AG08396 (cell line): ENCODE data around the gene CCHCR1.

Source experiments
- DNase-seq: peaks from one replicate; pipeline ENCODE4 v3.0.0; 2012; ENCODE audit warnings: low spot score, mixed read lengths

Gene CCHCR1

DNA sequence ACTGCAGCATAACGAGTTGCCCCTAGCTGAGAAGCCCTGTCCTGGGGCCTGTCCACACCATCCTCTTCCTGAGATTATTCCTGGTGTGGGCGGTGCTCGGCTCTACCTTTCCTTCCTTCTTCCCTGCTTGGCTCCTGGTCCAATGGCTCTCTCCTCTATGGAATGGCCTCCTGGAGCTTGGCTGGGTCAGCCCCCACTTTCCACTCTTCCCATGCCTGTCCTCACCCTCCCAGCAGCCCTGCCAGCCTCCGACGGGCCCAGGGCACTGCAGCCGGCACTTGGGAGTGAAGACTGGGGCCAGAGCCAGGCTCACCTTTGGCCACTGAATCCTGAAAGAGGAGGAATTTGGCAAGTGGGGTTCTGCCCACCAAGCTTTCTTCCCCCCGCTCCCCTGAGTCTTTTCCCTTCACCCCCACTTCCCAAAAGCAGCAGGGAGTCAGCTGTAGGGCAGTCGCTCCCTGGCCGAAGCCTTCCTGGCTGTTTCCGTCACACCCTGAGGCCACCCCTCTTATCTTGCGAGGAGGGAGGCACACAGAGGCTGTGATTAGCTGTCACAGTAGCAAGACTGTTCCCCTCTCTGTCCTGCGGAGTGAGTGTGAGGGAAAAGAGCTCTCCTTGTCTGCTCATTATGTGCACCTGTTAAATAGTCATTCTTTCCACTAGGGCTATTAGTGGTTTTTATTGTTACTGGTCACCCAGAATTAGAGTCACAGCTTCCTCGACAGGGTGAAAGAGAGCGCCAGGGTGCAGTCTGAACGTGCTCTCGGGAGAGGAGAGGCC lies 31.0 kb downstream of the CCHCR1 start:
- DNase-seq: no peak

DNA sequence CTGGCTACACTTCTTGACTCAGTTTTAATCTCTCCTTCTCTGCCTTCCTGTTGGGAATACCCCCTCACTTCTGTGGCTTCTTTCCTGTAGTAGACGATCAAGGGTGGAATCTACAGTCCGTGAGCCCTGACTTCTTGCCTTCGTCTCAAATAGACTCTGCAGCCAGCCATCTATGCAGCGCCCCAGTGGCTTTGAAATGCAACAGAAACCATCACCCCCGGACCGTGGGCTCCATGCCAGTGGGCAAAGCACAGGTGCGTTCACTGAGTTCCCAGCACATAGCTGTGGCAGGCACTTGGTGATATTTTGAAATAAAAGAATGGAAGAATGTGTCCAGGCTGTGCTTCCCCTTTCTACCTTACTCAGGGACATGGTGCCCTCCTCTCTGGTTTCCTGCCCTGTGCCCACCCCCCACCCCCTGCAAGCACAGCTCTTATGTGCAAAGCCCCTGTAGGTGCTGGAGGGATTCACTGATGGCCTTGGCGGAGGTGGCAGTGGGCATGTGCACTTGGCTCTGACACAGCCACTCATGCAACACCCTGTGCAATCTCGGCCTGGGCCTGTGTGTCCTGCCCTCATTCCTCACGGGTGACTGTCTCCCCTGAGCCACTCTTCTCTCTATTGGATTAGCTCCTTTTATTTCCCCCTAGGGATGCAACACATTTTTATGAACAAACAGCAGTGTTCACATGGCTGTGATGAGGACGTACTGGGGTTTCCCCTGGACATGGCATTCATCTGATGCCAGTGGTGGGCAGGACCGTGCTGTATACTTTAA lies 31.8 kb downstream of the CCHCR1 start:
- peak; percentile 60 for DNase-seq

DNA sequence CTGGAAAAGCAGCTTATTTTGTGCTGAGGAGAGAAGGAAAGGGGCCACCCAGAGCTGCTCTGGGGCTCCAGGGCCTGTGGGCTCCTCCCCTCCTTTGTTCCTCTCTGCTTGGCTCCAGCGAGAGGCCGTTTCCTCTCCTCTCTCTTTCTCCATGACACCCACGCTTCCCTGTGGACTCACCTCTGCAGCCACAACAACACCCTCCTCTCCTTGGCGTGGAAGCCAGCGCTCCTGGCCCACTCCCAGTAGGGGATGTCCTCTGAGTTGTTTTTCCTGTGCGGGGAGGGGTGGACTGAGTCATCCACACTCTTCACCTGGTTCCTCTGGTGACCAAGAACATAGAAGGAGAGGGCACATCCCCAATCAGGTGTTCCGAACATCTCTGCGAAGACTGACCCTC lies 32.4 kb downstream of the CCHCR1 start:
- DNase-seq: no peak

DNA sequence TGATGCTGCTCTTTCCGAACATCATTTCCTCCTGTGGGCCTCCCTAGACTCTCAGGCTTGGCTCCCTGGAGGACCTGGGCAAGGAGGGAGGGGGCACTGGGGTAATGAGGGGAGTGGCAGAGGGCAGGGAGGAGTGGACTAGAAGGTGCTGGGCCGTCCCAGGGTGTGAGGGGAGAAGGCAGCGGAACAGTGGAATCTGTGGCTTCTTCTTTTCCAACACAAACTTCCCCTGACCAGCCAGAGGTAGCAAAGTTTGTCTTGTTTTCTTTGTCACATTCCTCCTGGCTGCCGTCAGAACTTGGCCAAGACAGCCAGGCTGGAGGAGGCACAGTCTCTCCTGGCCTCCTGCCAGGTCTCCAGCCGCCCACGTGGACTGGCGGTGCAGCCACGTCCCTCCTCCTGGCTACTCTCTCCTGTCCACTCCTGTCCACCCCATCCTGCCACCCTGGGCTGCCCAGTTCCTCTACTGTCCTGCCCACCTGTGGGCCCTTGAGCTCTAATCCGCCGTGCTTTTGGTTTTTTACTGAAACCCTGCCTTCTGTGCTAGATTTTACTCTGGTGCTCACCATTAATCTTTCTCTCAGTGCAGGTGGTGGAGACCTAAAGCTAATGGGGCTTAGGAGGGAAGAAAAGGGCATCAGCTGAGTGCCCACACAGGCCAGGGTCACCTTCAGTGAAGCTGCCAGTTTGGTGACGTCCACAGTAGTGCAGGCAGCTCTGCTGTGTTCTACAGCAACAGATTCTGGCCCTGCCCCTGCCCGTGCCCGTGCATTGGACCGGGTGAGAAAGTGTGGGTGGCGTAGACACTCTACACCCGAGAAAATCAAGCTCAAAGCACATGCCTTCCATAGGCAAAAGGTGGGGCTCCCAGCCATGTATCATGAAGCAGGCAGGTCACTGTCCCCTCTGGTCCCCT lies 34.6 kb downstream of the CCHCR1 start:
- DNase-seq: peak; percentile 84

DNA sequence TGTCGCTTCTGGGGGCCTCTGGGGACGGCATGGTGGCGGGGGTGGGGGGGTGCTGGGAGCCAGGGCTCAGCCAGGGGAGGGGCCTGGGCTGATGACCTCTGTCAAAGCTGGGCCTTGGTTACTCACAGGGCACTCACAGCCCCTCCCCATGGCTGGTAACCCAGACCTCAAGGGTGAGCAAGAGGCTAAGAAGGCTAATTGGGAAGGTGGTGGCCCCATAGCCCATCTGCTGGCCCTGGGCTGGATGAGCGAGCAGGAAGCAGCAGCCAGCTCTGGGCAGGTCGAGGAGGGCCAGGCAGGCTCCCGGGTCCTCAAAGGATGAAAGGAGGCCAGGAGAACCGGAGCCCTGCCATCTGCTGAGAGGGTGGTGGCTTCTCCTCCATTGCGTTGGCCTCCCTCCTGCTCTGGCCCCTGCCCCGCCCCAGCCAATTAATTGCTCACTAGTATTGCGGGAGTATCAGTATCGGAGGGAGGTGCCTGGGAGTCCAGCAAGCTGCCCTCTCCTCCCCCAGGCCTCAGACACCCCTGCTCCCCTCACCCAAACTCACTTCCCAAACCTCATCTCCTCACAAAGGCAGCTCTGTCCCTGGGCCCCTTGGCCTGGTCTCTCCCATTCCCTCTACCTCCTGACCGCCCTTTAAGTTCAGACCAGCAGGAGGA lies 36.3 kb downstream of the CCHCR1 start:
- no peak for DNase-seq

DNA sequence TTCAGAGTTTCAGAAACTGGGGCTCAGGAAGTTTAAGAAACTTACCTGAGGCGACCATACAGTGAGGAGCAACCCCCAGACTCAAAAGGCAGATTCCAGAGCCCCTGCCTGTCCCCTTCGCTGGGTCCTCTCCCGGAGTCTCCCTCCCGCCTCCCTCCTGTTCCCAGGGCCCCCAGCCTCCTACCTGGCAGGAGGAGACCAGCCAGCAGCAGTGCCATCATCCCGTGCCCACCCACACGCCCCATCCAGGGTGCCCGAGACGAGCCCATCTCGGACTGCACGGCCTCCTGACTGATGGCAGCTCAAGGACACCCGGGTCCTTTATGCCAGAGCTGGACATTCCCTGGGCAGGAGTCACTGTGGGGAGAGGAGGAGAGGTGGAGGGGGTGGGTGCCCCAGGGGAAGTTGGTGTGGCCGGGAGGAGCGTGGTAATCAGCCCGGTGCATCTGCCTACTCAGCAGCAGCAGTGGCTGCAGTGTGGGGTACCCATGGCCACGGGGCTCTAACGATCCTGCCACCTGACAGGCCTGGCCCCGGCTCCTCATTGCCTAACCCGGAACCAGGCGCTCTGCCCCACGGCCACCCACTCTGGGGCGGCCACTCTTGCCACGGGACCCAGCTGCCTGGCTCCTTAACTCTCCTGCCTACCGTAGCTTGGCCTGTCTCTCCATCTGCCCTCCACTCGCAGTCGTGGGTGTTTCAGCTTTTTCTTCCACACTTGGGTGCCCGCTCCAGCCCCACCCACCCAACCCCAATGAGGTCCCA lies 37.3 kb downstream of the CCHCR1 start, which contains the start of gene CDSN:
Gene CDSN (minus strand): TSS at position 296 of the 765 bp plus-strand sequence. CDS start 27 bp downstream, at position 269.
- DNase-seq: no peak

DNA sequence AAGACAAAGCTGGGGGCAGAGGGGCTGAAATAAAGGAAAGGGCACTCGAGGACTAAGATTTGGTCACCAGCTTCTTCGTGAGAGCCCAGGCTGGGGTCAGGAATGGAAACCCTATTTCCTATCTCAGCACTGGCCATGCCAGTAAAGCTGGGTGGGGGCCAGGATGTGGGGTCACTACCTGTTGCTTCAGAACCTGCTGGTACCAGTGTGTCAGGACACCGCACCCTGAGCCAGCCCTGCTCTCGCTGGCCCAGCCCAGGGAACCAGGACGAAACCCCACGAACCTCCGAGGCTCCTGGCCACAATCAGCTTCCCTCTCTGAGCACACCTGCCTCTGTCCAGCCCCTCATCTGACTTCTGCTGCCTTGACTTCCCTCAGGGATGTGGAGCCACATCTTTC lies 39.4 kb downstream of the CCHCR1 start:
- no peak for DNase-seq

DNA sequence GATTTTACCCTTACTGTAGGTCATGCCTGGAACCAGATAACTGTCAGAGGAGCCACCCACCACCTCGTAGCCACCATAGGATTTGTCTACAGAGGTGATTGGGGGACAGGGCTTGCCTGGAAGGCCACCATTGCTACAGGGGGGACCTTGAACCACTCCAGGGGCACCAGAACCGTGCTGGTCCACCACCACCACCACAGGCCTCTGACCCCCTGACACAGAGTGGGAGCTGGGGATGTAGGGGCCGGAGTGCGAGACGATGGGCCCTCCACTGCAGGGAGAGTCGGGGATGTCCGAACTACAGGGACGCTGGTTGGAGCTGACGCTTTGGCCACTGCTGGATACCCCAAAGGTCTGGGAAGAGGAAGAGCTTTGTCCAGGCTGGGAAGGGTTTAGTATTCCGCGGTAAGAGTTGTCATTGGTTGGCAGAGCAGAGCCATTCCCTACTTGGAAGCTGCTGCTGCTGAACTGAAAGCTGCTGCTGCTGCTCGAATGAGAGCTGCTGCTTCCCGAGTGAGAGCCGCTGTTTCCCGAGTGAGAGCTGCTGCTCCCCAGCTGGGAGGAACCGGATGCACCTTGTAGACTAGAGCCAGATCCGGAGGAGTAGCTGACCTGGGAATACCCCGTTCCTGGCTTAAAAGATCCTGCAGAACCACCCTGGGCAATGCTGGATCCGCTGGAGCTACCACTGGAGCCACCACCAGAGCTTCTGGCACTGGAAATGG lies 40.8 kb downstream of the CCHCR1 start:
- DNase-seq: no peak

DNA sequence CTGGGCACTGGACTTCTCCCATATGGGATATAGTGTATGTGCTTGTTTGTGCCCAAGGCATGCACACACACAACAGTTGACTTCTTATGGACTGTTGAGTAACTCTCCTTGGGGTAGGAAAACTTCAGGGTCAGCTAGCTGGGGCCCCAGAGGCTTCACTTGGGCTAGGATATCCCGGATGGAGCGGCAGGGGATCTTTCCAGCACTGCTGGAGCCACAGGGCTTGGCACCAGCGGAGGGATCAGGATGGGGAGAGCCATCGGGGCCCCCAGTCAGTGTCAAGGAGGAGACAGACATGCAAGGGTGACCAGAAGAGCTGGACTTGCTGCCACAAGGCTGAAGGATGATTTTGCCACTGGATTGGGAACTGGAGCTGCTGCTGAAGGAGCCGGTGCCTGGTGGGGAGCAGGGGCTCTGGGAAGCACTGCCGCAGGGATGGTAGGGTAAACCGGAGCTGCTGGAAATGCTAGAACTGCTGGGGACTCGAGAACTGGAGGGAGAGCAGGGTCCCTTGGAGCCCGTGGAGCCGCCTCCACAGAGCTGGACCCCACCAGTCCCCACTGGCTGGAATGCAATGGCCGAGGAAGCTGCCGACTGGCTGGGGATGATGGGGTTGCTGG lies 41.6 kb downstream of the CCHCR1 start:
- DNase-seq: no peak

DNA sequence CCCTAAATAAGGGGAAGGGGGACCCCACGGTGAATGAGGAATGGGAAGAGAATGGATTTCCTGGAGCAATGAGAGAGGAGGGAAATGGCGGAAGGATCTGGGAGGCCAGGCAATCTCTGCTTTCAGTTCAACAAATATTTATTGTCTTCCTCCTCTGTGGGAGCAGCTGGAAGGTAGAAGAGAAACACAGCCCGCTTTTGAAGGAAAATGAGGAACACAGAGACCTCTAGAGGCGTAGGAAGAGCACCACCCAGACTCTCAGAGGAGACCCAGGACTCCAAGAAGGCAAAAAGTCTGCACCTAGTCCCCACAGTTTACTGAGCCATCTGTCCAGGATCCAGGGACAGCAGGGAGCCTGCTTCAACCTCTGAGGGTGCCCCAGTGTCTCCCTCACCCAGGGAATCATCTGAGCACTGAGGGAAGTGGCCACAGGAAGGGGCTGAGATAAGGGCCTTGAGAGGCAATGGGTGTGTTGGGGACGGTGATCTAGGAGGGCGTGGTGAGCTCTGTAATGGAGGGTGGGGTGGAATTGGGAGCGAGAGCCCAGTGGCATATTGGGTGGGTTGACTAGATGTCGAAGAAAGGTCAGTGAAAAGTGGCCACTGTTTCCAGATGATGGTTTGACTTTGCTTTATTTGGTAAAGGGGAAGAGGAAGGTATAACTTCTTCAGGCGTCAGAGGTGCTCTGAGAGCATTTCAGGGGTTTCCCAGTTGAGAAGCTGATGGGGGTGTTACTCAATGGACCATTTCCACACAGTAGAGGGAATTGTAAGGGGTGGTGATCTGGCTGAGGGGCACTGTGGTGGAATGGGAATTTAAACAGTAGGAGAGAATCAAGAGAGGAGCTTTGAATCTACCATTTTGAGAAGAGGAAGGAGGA lies 42.4 kb downstream of the CCHCR1 start:
- DNase-seq: peak; percentile 34

DNA sequence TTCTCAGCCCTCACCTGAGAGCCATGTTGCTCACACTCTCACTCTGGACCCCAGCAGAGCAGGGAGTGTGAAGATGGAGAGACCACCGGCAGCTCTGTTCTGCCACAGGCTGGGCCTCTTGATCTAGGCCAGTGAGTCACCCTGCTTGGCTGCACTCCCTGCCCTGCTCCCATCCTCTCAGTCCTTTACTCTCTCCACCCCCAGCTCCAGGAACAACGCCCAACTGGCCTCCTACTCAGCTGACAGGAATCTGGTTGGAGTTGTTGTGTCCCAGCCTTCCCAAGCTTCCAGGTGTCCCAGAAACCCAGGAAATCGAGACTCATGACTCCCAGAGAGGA lies 43.1 kb downstream of the CCHCR1 start, which contains the start of gene PSORS1C1:
Gene PSORS1C1 (plus strand): TSS at position 260 of the 338 bp plus-strand sequence. CDS start 14,833 bp downstream, outside the sequence.
- DNase-seq: peak; percentile 92

DNA sequence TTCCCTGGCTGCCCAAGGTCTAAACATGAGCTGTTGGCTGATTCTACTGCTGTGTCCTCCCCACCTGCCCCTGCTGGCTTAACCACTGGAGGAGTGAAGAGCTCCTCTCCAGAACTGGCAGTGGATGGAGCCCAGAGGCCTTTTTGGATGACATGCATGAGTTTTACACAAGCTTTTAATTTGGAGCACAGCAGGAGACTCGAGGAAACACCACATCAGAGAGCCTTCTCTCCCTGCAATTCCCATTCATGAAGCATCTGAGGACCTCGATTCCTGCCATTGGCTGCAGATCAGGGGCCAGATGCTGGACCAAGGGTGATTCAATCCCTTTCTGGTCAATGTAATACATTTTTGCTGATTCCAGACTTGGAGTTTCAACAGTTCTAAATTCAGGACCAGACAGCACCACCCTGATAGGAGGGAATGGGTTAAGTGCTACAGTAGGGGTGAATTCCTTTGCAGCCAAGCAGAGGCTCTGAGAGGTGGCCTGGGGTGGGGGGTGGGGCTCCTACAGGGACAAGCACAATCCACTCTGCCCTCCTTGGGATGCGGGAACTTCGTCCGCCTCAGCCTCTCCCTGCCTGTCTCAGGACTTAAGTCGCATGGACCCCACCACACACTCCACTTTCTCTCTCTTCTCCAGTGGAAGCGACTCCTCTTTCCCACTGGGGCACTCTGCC lies 43.6 kb downstream of the CCHCR1 start:
- DNase-seq: no peak

DNA sequence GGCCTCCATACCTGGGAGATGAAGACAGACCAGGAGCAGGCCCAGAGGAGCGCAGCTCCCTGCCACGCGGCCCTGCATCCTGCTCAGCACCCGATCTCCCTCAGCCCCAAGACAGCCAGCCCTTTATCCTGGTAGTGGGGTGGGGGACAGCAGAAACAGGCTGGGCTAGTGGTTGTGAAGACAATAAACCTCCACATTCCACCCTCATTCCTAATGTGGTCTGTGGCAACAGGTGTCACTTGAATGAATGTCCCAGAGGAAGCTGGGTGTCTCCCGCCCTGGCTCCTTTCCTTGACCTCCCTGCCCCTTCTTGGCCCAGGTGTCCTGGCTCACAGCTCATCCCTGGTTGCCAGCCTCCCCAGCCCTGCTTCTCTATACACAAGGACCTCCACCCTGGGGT lies 45.1 kb downstream of the CCHCR1 start, which contains the start of gene C6orf15:
Gene C6orf15 (minus strand): TSS at position 98 of the 400 bp plus-strand sequence. CDS start 20 bp downstream, at position 78.
- no peak for DNase-seq

DNA sequence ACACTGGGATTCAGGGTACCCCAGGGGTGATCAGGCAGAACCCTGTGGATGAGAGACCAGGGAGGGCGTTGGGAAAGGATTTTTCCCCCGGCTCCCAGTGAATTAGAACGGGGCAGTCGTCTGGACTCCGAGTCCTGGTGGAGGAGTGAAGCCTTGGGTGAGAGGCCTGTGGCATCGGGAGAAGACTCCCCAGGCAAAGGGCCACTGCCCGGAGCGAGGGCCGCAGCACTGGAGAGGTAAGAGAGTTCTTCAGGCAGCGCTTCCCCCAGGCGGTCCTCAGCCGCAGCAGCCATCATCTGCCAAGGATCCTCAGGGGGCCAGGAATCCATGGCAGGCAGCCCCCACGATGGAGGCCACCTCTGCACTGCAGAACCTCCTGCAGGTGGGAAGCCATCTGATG lies 45.9 kb downstream of the CCHCR1 start:
- DNase-seq: no peak

DNA sequence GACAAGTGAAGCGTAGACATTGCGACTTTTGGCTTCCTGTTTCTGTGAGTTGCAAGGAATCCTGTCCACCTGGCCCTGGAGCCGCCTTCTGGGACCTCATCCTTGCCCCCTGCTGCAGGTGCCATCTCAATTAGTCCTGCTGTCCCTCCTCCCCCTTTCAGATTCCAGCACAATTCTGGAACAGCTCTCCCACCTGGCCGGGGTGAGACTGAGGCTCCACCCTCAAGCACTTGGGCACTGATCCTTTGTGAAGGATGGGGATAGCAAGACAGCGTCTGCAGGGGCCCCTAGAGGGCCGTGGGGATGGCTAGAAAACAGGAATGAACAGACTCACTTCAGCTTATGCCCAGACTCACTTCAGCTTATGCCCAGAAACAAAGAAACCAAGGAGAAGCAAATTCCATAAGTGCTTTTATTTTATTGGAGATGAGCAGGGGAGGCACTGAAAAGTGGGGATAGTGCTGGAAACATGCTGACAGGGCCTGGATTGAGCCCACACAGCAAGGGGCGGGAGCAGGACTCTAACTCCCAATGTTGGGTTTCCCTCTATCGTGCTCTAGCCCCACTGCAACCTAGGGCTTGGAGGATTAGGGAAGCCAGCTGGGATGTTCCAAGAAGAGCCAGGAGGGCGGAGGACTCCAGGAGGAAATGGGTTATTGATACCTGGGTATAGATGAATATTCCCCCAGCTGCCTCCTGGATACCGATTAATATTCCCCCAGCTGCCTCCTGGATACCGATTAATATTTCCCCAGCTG lies 46.6 kb downstream of the CCHCR1 start:
- DNase-seq: no peak

DNA sequence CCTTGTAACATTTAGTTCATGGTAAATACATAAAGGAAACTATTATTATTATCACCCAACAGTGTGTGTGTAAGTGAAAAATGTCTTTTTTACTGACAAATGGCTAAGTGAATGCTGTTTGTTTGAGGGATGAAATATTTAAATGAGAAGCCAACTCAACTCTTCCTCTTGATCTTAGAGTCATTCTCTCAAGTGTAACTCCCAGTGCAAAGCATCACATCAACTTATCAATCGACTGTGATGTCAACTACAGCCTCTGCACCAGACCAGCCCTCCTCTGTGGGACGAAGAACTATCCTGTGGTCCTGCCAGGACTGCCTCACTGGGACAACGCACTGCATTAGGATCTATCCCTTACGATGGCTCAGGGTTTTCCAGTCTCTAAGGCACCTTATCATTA lies 50.5 kb downstream of the CCHCR1 start:
- DNase-seq: no peak

DNA sequence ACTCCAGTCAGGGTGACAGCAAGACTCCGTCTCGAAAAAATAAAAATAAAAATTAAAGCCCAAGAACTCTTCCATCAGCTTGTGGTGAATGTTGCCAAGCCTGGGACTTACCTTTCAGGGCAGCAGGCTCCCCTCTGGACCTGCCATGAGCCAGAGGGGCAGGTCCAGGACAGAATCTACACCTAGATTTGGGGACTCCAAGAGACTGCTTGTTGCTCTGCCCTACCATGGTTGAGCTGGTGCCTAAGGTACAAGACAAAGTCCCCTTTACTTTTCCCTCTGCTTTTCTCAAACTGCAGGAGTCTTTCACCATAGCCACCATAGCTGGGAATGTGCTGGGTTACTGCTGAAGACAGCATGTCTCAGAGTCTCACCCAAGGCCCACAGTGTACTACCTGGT lies 54.5 kb downstream of the CCHCR1 start:
- DNase-seq: no peak
